DMS153 treated with DMSO at 0.1 percent for 48 hours (cell line): ENCODE data around the gene NMB.
A peak's percentile ranks its signal among the peaks of the same experiment; 100 is the strongest.
"Not testable (repeated sequence)": the region's sequence is repeated elsewhere in the genome, so short reads cannot be mapped to it uniquely, and the experiment has no call there.

ENCODE experiments used
- DNase-seq: peaks from one replicate; lab custom pipeline; 2025; ENCODE audit not compliant: unreplicated experiment; lab: John Stamatoyannopoulos, UW

Gene NMB

DNA sequence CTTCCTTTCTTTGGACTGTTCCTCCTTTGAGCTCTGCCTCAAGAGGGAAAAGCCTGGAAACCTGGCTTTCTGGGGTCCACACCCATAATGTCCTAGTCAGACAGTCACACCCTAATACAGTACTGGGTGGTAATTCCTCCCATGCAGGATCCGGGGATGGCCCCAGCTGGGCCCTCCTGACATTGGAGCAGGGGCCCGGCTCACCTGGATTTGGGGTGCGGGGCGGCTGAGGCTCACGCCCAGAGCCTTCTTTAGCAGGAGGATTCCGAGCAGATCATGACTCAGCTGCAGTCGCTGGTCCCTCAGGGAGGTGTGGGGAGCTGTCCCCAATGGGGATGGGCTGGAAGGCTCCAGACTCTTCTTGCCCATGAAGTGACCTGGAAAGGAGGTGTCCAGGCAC is 1.0 kb downstream of the NMB start:
- DNase-seq = no peak

DNA sequence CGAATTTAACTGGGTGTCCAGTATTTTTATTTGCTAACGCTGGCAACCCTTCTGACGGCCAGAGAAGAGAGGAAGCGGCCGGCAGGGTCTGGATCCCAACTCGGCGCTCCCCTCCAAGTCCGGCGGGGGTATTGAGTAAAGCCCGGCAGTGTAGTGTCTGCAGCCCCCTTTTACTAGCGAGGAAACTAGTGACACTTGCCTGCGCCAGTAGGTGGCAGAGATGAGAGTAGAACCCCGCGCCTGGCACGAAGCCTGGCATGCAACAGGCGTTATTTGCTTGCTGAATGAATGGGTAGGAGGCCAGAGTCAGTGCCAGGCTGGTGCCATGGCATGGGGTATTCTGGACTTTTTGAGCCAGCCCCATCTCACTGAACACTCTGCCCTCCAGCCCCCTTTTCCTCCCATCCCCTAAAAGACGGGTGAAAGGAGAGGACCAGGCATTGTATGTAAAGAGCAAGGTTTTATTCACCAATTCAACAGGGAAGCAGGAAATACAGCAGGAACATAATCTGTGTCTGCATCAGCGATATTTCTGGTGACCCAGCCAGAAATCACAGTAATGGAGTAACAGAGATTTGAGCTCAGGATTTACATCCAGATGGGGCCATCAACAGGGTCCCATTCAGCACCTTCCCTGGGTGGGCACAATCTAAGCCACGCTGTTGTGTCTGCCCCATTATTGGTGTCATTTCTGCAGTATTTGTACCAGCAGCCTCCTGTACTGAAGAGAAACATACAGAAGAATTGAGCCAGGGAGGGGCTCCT is 3.1 kb downstream of the NMB start:
- peak; percentile 36 for DNase-seq

DNA sequence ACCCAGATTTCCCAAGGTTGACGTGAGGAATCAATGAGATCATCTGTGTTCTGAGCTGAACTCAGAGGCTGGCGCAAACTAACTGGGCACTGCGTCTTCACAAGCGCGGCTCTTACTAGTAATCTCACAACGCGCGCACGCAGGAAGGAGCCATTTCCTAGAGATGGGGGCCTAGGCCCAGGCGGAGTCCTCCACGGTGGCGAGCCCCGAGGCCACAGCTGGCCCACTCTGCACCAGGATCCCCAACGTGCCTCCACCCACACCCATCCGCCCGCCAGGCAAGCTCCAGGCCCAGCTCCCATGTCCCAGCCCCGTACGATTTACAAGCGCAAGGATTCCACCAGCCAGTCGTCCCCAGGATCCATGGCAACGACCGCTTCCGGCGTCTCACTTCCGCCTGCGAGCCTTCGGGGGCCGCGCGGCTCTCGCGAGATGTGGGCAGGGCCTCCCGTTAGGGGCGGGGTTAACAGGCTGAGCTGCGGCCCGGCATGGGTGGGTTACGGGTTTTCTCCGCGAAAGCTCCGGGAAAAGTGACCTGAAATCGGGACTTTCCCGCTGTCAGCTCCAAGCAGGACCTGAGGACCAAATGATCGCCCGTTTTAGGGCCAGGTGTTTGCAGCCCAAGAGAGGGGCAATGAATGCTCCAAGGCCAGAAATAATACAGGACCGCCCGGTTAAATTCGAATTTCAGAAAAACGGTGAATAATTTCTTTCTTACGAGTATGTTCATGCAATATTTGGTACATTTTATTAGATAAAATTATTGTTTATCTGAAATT is 3.9 kb downstream of the NMB start, which contains the start of gene WDR73:
Gene WDR73, minus strand, starts transcription at position 374 of the 779 bp plus-strand sequence. Its CDS starts 9 bp downstream, at position 365.
- DNase-seq = peak; percentile 27

DNA sequence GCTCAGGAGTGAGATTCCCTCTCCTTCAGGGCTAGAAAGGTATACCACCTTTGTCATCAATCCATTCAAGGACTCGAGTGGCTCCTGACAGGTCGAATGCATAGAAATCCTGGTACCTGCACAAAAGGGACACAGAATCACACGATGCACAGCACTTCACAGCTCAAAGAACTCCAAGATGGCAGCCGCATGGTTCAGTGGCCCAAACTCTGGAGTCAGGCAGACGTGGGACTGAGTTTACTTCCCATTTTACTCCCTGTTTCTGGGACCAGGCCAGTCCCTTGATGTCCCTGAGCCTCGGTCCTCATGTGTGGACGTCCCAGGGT is 4.5 kb downstream of the NMB start:
- no peak for DNase-seq

DNA sequence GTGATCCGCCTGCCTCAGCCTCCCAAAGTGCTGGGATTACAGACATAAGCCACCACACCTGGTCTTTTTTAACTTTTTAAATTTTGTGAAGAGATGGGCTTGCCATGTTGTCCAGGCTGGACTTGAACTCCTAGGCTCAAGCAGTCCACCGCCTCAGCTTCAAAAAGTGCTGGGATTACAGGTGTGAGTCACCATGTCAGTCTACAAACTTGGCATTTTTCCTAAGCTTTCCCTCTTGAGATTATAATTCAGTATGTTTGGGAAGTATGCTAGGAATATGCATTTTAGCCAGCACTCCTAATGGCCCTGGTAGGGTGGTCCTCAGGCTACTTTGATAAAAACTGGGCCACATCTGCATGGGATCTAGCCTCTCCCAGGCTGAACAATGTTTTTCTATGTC is 8.3 kb downstream of the NMB start:
- DNase-seq = no peak

GRCh38 chr15:84648539-84648938 is 9.5 kb downstream of the NMB start:
- DNase-seq = no peak

- DNase-seq = no peak
Observed at GRCh38 chr15:84647726-84648125, 10.3 kb downstream of the NMB start.

GRCh38 chr15:84645997-84646396 is 12.0 kb downstream of the NMB start:
- no peak for DNase-seq

DNA sequence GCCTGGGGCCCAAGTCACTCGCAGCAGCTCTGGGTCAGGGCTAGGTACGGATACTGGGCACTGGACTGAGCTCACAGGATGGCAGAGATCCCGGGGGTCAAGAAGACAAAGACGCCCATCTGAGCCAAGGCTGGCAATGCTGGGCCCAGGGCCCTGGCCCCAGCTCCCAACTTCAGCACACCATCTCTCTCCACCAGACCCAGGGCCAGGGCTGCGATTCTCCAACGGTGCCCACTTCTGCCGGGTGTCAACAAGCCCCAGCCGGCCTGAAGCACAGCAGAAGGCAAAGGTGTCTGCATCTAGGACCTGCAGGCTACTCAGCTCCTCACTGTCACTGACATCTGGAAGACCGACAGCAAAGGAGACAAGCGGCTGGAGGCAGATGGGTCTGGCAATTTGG is 12.5 kb downstream of the NMB start:
- DNase-seq = no peak

DNA sequence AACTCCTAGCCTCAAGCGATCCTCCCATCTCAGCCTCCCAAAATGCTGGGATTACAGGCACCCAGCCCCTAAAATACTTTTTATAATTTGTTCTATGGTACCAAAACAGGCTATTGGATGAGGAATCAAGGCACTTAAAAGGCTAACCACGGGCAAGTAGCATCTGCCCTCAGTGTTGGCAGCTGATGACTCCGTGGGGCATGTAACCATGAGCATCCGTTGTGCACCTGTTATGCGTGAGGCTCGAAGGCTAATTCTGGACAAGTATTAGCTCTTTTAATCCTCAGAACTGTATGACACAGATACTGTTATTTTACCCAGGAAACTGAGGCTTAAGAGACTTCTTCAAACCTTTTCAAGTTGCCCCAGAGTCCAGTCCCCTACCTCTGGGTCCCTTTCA is 14.2 kb downstream of the NMB start:
- no peak for DNase-seq

DNA sequence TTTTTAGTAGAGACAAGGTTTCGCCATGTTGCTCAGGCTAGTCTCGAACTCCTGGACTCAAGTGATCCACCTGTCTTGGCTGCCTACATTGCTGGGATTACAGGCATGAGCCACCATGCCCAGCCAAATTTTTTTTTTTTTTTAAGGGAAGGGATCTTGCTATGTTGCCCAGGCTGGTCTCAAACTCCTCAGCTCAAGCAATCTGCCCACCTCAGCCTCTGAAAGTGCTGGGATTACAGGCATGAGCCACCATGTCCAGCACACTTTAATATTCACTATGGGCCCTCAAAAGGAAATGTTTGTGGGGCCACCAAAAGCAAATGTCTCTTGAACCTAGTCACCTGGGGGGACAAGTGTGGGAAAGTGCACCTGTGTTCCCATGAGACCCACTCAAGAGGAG is 15.4 kb downstream of the NMB start:
- DNase-seq = not testable (repeated sequence)

GRCh38 chr15:84641871-84642270 is 16.1 kb downstream of the NMB start:
- DNase-seq = not testable (repeated sequence)

GRCh38 chr15:84638103-84638502 is 19.9 kb downstream of the NMB start:
- DNase-seq = no peak

DNA sequence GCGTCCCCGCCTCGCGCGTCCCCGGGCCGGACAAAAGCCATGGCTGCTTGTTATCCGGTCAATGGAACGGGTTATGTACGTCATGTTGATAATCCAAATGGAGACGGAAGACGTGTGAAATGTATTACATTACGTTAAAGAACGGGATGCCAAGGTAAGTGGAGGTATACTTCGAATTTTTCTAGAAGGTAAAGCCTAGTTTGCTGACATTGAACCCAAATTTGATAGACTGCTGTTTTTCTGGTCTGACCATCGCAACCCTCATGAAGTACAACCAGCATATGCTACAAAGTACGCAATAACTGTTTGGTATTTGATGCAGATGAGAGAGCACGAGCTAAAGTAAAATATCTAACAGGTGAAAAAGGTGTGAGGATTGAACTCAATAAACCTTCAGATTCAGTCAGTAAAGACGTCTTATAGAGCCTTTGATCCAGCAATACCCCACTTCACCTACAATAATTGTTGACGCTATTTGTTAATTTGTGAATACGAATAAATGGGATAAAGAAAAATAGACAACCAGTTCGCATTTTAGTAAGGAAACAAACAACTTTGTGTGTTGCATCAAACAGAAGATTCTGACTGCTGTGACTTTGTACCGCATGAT is 23.7 kb downstream of the NMB start:
- DNase-seq = no peak

- no peak for DNase-seq
Observed at GRCh38 chr15:84633311-84634227, 24.4 kb downstream of the NMB start.

GRCh38 chr15:84631706-84632272 is 26.2 kb downstream of the NMB start:
- no peak for DNase-seq

GRCh38 chr15:84629033-84629432 is 29.0 kb downstream of the NMB start:
- no peak for DNase-seq

DNA sequence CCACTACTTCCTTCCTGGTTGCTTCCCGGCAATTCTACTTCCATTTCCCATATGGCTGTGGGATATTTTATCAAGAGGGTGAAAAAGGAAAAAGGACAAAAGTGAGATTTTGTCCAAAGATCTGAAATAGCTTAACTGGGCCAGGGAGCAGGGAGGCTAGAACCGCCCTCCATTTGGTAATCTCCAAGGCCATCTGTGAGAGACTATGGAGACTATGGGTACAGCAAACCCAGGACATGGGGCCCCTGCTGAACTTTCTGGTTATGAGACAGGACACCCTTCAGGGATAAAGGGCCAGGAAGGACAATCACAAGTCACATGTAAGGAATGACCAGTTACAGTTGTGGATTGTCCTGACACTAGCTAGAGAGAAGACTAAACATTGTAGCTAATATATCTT is 32.9 kb downstream of the NMB start:
- no peak for DNase-seq

DNA sequence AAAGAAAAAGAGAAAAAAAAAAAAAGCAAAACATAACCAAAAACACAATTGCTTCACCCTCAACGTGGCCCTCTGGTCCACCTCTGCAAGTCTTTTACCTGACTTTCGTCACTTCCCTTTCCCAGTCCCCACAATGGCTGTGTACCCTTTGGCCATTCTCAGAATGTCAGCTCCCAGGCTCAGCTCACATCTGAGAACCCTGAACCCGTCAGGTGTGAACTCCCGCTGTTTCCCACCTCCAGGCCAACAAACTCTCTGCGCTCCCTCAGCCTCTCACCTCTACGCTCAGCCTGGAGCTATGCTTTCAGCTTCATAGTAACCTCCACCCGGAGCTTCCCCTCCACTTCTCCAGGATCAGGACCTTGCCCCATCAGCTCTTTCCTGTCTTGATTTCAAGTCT is 33.6 kb downstream of the NMB start:
- no peak for DNase-seq

DNA sequence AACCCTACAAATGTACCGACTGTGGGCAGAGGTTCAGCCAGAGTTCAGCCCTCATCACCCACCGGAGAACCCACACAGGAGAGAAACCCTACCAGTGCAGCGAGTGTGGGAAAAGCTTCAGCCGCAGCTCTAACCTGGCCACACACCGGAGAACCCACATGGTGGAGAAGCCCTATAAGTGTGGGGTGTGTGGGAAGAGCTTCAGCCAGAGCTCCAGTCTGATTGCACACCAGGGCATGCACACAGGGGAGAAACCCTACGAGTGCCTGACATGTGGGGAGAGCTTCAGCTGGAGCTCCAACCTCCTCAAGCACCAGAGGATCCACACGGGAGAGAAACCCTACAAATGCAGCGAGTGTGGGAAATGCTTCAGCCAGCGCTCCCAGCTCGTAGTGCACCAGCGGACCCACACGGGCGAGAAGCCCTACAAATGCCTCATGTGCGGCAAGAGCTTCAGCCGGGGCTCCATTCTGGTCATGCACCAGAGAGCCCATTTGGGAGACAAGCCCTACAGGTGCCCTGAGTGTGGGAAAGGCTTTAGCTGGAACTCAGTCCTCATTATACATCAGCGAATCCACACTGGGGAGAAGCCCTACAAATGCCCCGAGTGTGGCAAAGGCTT is 36.5 kb downstream of the NMB start:
- no peak for DNase-seq
